Upper lobe of right lung (tissue), 1 donor: ENCODE data around the gene CLRN1. TPM values are rescaled to one million over a fixed set of nuclear protein-coding genes. Genes with fewer than 3 reads are reported as not detected.

Source experiments
- ATAC-seq: fragments of 200-7000 bp; cut with Tn5 transposase; one replicate; pipeline ENCODE4 v1.9.1; 2020; ENCODE audit warnings: mild to moderate bottlenecking, moderate library complexity
- DNase-seq: peaks from one replicate; pipeline ENCODE4 v3.0.0-alpha.2; 2020
- H3K27ac ChIP-seq: fragments of 200-600 bp; one replicate; pipeline ENCODE4 v1.8.0; 2022
- H3K27me3 ChIP-seq: fragments of 200-600 bp; one replicate; pipeline ENCODE4 v1.8.0; 2022; ENCODE audit warnings: mild to moderate bottlenecking
- H3K36me3 ChIP-seq: fragments of 200-600 bp; one replicate; pipeline ENCODE4 v1.8.0; 2022
- H3K4me1 ChIP-seq: fragments of 200-600 bp; one replicate; pipeline ENCODE4 v1.8.0; 2022
- H3K4me3 ChIP-seq: fragments of 200-600 bp; one replicate; pipeline ENCODE4 v1.8.0; 2022; ENCODE audit warnings: mild to moderate bottlenecking
- H3K9me3 ChIP-seq: fragments of 200-600 bp; one replicate; pipeline ENCODE4 v1.8.0; 2022
- CTCF ChIP-seq: fragments of 200-600 bp; IDR thresholded peaks from one replicate; pipeline ENCODE4 v1.8.0; 2022; ENCODE audit warnings: antibody characterized with exemption
- intact Hi-C: fragments of 100-400 bp; cut with DNase I; formaldehyde crosslinking; loops from one replicate; pipeline ENCODE4 v1.11.0; 2022
- total RNA-seq: library from RNA; stranded (reverse); fragmentation: NEBNext Ultra II Directional; extraction: Animal tissue kit (Norgen Biotek cat#: 25700); gene quantifications from one replicate; pipeline ENCODE4 v1.2.1, GENCODE V29; 2021
- donor health status: DM: no; HTN: yes; CAD: no; lungs with severe emphysema.

The CLRN1 gene
- total RNA-seq, 1 donor from 2014 or later: not detected

DNA sequence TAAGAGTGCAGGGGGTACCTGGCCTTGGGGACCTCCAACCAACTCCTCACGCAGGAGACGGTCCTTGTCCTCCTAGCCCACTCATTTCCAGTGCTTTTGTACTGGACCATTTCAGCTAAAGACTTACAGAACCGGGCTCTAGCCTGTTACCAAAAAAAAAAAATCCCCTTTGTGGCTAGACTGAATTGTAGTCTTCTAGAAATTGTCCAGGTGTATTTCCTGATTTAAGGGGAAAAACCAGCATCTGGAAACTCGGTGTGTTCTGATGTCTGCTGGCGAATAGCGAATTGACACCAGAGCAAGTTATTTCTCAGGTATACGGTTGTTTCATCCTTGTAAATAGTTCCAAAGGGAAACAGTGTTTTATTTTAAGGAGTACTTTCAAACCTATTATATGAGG is 46.2 kb downstream of the CLRN1 start:
- H3K4me3 ChIP-seq: no peak overlapping the region
- H3K9me3 ChIP-seq: no peaks in the 10 kb centered on the region
- H3K27me3 ChIP-seq: peaks cover 9% of the 10 kb centered on the region
- no peak for DNase-seq
- intact Hi-C loops: no loop called here
- H3K36me3 ChIP-seq: no peaks in the 10 kb centered on the region
- no peak for ATAC-seq
- H3K4me1 ChIP-seq: no peaks in the 10 kb centered on the region
- TF ChIP-seq CTCF: no peak
- H3K27ac ChIP-seq: no peak overlapping the region

DNA sequence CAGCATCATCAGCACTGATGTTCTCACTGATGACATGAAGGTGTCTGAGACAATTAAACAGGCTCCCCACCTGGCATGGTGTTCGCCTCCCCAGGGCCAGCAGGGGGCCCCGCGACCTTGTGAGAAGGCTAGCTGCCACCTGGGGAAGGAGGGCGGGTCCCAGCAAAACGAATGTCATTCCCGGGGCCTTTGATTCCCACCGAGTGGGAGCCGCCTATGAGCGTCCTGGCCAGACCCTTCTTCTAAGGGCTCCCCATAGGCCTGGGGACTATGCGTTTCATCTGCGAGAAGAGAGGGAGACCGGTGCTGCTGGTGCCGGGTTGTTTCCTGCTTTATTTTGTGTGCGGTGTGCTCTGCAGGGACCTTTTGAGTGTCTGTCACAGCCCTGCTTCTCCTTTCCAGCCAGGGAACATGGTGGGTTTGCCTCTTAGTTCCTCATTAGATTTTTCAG is 46.8 kb downstream of the CLRN1 start:
- peak; percentile 79 for ATAC-seq
- TF ChIP-seq CTCF: peak; percentile 49
- Histone ChIP-seq H3K27me3 (peaks cover 9% of the 10 kb centered on the region), H3K36me3 (no peaks in the 10 kb centered on the region), H3K4me3 (no peak overlapping the region), H3K27ac (no peak overlapping the region), H3K9me3 (no peaks in the 10 kb centered on the region), H3K4me1 (no peaks in the 10 kb centered on the region)
- intact Hi-C loops: no loop called here
- peak; percentile 75 for DNase-seq

DNA sequence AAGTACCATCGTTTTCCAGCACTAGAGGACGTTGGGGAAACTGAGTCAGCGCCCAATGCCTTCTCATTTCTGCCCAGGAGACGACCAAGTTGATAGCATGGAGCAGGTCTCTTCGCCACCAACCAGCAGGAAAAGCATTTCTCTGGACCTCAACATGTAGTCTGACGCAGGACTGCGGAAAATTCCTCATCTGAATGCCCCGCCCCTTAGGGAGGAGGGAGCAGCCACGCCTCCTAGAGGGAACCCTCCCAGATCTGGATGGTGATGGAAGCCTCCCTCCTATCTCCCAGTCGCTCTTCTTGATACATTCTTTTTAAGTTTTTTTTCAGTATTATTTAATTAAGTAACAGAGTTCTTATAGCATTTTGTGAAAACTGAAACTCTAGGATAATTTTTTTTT is 49.9 kb downstream of the CLRN1 start:
- intact Hi-C loops: no loop called here
- Histone ChIP-seq H3K27me3 (peaks cover 9% of the 10 kb centered on the region), H3K4me1 (no peaks in the 10 kb centered on the region), H3K4me3 (no peak overlapping the region), H3K36me3 (no peaks in the 10 kb centered on the region), H3K27ac (no peak overlapping the region), H3K9me3 (no peaks in the 10 kb centered on the region)
- no peak for TF ChIP-seq CTCF
- no peak for ATAC-seq
- no peak for DNase-seq

DNA sequence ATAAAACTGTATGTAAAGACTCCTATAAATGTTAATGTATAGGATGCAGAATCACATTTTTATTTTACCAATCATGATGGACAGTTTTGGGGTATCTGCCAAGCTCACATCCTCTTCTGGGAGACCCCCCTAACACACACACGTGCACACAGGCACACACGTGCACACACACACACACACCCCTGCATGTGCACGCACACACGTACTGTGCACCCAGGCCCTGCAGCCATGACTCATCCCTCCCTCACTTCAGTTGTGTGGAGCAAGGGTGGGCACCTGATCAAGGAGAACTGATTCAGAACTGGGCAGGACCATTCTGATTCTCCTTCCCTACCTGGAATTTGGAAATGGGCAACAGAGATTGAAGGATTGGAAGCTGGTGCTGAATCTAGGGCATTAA is 51.3 kb downstream of the CLRN1 start:
- no peak for TF ChIP-seq CTCF
- H3K9me3 ChIP-seq: no peaks in the 10 kb centered on the region
- no peak for ATAC-seq
- H3K4me3 ChIP-seq: no peak overlapping the region
- no peaks in the 10 kb centered on the region for H3K36me3 ChIP-seq
- DNase-seq: no peak
- intact Hi-C loops: no loop called here
- H3K4me1 ChIP-seq: no peaks in the 10 kb centered on the region
- peaks cover 9% of the 10 kb centered on the region for H3K27me3 ChIP-seq
- no peak overlapping the region for H3K27ac ChIP-seq

GRCh38 chr3:150920236-150920635 is 52.3 kb downstream of the CLRN1 start:
- intact Hi-C loops: no loop called here
- TF ChIP-seq CTCF: no peak
- DNase-seq: no peak
- ATAC-seq: no peak
- Histone ChIP-seq H3K36me3 (no peaks in the 10 kb centered on the region), H3K27me3 (peaks cover 2% of the 10 kb centered on the region), H3K4me3 (no peak overlapping the region), H3K9me3 (no peaks in the 10 kb centered on the region), H3K4me1 (no peaks in the 10 kb centered on the region), H3K27ac (no peak overlapping the region)

DNA sequence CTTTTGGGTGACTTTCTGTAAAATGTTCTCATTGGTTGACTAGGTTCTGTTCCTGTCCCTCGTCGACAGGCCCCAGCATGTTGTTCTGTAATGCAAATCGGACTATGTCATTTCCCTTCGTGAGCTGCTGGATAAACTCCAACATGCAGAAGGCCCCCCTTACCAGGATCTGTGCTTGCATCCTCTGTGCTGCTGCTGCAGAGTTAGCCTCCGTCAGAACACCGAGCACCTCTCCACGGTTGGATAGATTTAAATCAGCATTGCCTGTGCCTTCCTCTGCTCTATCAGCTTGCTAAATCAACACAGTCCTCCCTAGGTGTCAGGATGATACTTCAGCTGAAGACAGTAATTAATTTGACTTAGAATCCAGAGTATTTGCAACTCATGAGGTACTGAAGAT is 54.6 kb downstream of the CLRN1 start:
- H3K36me3 ChIP-seq: no peaks in the 10 kb centered on the region
- no peaks in the 10 kb centered on the region for H3K9me3 ChIP-seq
- no peaks in the 10 kb centered on the region for H3K27me3 ChIP-seq
- no peak overlapping the region for H3K27ac ChIP-seq
- intact Hi-C loops: no loop called here
- no peak for TF ChIP-seq CTCF
- H3K4me1 ChIP-seq: no peaks in the 10 kb centered on the region
- DNase-seq (no peak), ATAC-seq (no peak)
- no peak overlapping the region for H3K4me3 ChIP-seq
